Effector memory CD4-positive, alpha-beta T cell (primary cell): ENCODE data around the gene EPC1.

Source experiments
- DNase-seq, 3 donors: peaks; one replicate each; pipeline ENCODE4 v3.0.0-alpha.2; 2020
- H3K27ac ChIP-seq: 2 replicates; pipeline ENCODE4 v1.7.0; 2013; ENCODE audit warnings: mild to moderate bottlenecking, low read length, moderate library complexity; ENCODE audit not compliant: insufficient read depth, poor library complexity, severe bottlenecking
- H3K27me3 ChIP-seq: replicated peaks from 2 replicates; pipeline ENCODE4 v1.7.0; 2013; ENCODE audit warnings: mild to moderate bottlenecking, low read length; ENCODE audit not compliant: insufficient read depth, control insufficient read depth, poor library complexity, severe bottlenecking
- H3K36me3 ChIP-seq: 2 replicates; pipeline ENCODE4 v1.7.0; 2013; ENCODE audit warnings: mild to moderate bottlenecking, low read length, moderate library complexity; ENCODE audit not compliant: control insufficient read depth, insufficient read depth
- H3K4me1 ChIP-seq: 2 replicates; pipeline ENCODE4 v1.7.0; 2013; ENCODE audit warnings: low read length, mild to moderate bottlenecking; ENCODE audit not compliant: control insufficient read depth, insufficient read depth, poor library complexity, severe bottlenecking
- H3K4me3 ChIP-seq: 2 replicates; pipeline ENCODE4 v1.7.0; 2013; ENCODE audit warnings: low read length, low read depth, mild to moderate bottlenecking; ENCODE audit not compliant: insufficient read depth, poor library complexity, severe bottlenecking
- H3K9me3 ChIP-seq: 2 replicates; pipeline ENCODE4 v1.7.0; 2013; ENCODE audit warnings: mild to moderate bottlenecking, low read length, moderate library complexity; ENCODE audit not compliant: control insufficient read depth

EPC1 gene

GRCh38 chr10:32299354-32299980, 47.5 kb downstream of the EPC1 start:
- DNase-seq = no peak
- no peak overlapping the region for H3K4me3 ChIP-seq
- H3K27me3 ChIP-seq = no peaks in the 10 kb centered on the region
- H3K36me3 ChIP-seq = peaks cover 19% of the 10 kb centered on the region
- H3K27ac ChIP-seq = no peak overlapping the region
- H3K9me3 ChIP-seq = no peaks in the 10 kb centered on the region
- peaks cover 8% of the 10 kb centered on the region for H3K4me1 ChIP-seq

GRCh38 chr10:32298075-32298812, 48.7 kb downstream of the EPC1 start:
- no peak overlapping the region for H3K27ac ChIP-seq
- peaks cover 8% of the 10 kb centered on the region for H3K4me1 ChIP-seq
- H3K4me3 ChIP-seq = no peak overlapping the region
- no peak for DNase-seq
- H3K9me3 ChIP-seq = no peaks in the 10 kb centered on the region
- no peaks in the 10 kb centered on the region for H3K27me3 ChIP-seq
- H3K36me3 ChIP-seq = peaks cover 9% of the 10 kb centered on the region

GRCh38 chr10:32295027-32295426, 51.9 kb downstream of the EPC1 start:
- Histone ChIP-seq H3K9me3 (no peaks in the 10 kb centered on the region), H3K36me3 (peaks cover 26% of the 10 kb centered on the region), H3K4me3 (no peak overlapping the region), H3K27ac (peak overlapping the region; percentile 14), H3K4me1 (peaks cover 8% of the 10 kb centered on the region), H3K27me3 (no peaks in the 10 kb centered on the region)
- no peak for DNase-seq

GRCh38 chr10:32293581-32293980, 53.4 kb downstream of the EPC1 start:
- H3K4me1 ChIP-seq = peaks cover 8% of the 10 kb centered on the region
- H3K9me3 ChIP-seq = no peaks in the 10 kb centered on the region
- no peak overlapping the region for H3K4me3 ChIP-seq
- no peaks in the 10 kb centered on the region for H3K27me3 ChIP-seq
- no peak overlapping the region for H3K27ac ChIP-seq
- H3K36me3 ChIP-seq = peaks cover 31% of the 10 kb centered on the region
- no peak for DNase-seq

GRCh38 chr10:32279795-32280194, 67.2 kb downstream of the EPC1 start:
- Histone ChIP-seq H3K4me3 (no peak overlapping the region), H3K4me1 (peaks cover 4% of the 10 kb centered on the region), H3K36me3 (peaks cover 39% of the 10 kb centered on the region), H3K27me3 (no peaks in the 10 kb centered on the region), H3K9me3 (no peaks in the 10 kb centered on the region), H3K27ac (no peak overlapping the region)
- DNase-seq = no peak

GRCh38 chr10:32273336-32273735, 73.6 kb downstream of the EPC1 start:
- H3K36me3 ChIP-seq = peaks cover 74% of the 10 kb centered on the region
- no peak overlapping the region for H3K27ac ChIP-seq

GRCh38 chr10:32271617-32272016, 75.3 kb downstream of the EPC1 start:
- Histone ChIP-seq H3K27ac (no peak overlapping the region), H3K4me1 (no peaks in the 10 kb centered on the region), H3K27me3 (no peaks in the 10 kb centered on the region), H3K36me3 (peaks cover 78% of the 10 kb centered on the region), H3K9me3 (no peaks in the 10 kb centered on the region), H3K4me3 (no peak overlapping the region)
- DNase-seq = no peak

More at GRCh38 chr10:32273336-32273735, 73.6 kb downstream of the EPC1 start:
- Histone ChIP-seq H3K4me3 (no peak overlapping the region), H3K9me3 (no peaks in the 10 kb centered on the region), H3K4me1 (no peaks in the 10 kb centered on the region), H3K27me3 (no peaks in the 10 kb centered on the region)
- DNase-seq = no peak

- no peaks in the 10 kb centered on the region for H3K27me3 ChIP-seq
- peaks cover 69% of the 10 kb centered on the region for H3K36me3 ChIP-seq
- no peaks in the 10 kb centered on the region for H3K4me1 ChIP-seq
- DNase-seq = no peak
- no peak overlapping the region for H3K27ac ChIP-seq
- no peaks in the 10 kb centered on the region for H3K9me3 ChIP-seq
- no peak overlapping the region for H3K4me3 ChIP-seq
Observed at GRCh38 chr10:32269343-32270100, 77.4 kb downstream of the EPC1 start.

- no peak overlapping the region for H3K4me3 ChIP-seq
- H3K9me3 ChIP-seq = no peaks in the 10 kb centered on the region
- H3K27ac ChIP-seq = no peak overlapping the region
- no peaks in the 10 kb centered on the region for H3K27me3 ChIP-seq
- DNase-seq = no peak
- H3K4me1 ChIP-seq = no peaks in the 10 kb centered on the region
- peaks cover 62% of the 10 kb centered on the region for H3K36me3 ChIP-seq
Observed at GRCh38 chr10:32268788-32269187, 78.2 kb downstream of the EPC1 start.

GRCh38 chr10:32266979-32267378, 80.0 kb downstream of the EPC1 start:
- no peaks in the 10 kb centered on the region for H3K4me1 ChIP-seq
- no peak overlapping the region for H3K27ac ChIP-seq
- H3K9me3 ChIP-seq = no peaks in the 10 kb centered on the region
- DNase-seq = no peak
- no peaks in the 10 kb centered on the region for H3K27me3 ChIP-seq
- H3K36me3 ChIP-seq = peaks cover 45% of the 10 kb centered on the region
- no peak overlapping the region for H3K4me3 ChIP-seq
